Stimulated activated CD8-positive, alpha-beta memory T cell treated with anti-CD3 and anti-CD28 coated beads, Interleukin-2, amount 100 ng/mL, for 1 hour (primary cell): ENCODE measurements around the gene PHF23.

Source experiments
- DNase-seq, 2 donors: peaks; one replicate each; pipeline ENCODE4 v3.0.0-alpha.2; 2020; ENCODE audit warnings: low read depth in 2 of 2

The PHF23 gene

GRCh38 chr17:7239091-7240027 lies at the start of gene PHF23:
Gene PHF23, minus strand, starts transcription at chr17:7239457. Its CDS starts 178 bp downstream, at chr17:7239279.
- DNase-seq, result peak; percentile 94 to 97

GRCh38 chr17:7285679-7286078 lies 46.4 kb upstream of the PHF23 start:
- DNase-seq, result no peak

GRCh38 chr17:7284911-7285310 lies 45.7 kb upstream of the PHF23 start:
- DNase-seq, result no peak

- DNase-seq, result no peak
These were observed 44.4 kb upstream of the PHF23 start for GRCh38 chr17:7283471-7284216.

GRCh38 chr17:7282752-7283321 lies 43.6 kb upstream of the PHF23 start:
- no peak for DNase-seq

- DNase-seq, result no peak
These were observed 42.9 kb upstream of the PHF23 start for GRCh38 chr17:7281953-7282751.

- peak; percentile 55 to 72 for DNase-seq
These were observed 42.1 kb upstream of the PHF23 start, which contains the start of gene SLC2A4 for GRCh38 chr17:7281074-7281952. Gene SLC2A4, plus strand, starts transcription at chr17:7281718. Its CDS starts 217 bp downstream, at chr17:7281935.

GRCh38 chr17:7280519-7281073 lies 41.3 kb upstream of the PHF23 start:
- peak; percentile 69 to 75 for DNase-seq

GRCh38 chr17:7279448-7279847 lies 40.2 kb upstream of the PHF23 start:
- DNase-seq, result no peak

- DNase-seq, result no peak
These were observed 27.5 kb upstream of the PHF23 start for GRCh38 chr17:7266784-7267183.

GRCh38 chr17:7263801-7264078 lies 24.5 kb upstream of the PHF23 start:
- DNase-seq, result no peak

- DNase-seq, result no peak
These were observed 23.9 kb upstream of the PHF23 start for GRCh38 chr17:7262935-7263800.

- DNase-seq, result no peak
These were observed 23.1 kb upstream of the PHF23 start, which contains the start of gene CLDN7 for GRCh38 chr17:7262192-7262934. Gene CLDN7, minus strand, starts transcription at chr17:7262478. Its CDS starts 435 bp downstream, at chr17:7262043.

- no peak for DNase-seq
These were observed 22.3 kb upstream of the PHF23 start for GRCh38 chr17:7261379-7262191.

GRCh38 chr17:7260651-7261378 lies 21.6 kb upstream of the PHF23 start:
- DNase-seq, result no peak

- DNase-seq, result no peak
These were observed 20.9 kb upstream of the PHF23 start for GRCh38 chr17:7260151-7260550.

- DNase-seq, result no peak
These were observed 20.3 kb upstream of the PHF23 start for GRCh38 chr17:7259555-7259889.
